IMR-90 (cell line): ENCODE results near the gene UGGT1. TPM values are rescaled to one million over a fixed set of nuclear protein-coding genes. Genes with fewer than 3 reads are reported as not detected.
"Not testable (repeated sequence)": the region's sequence is repeated elsewhere in the genome, so short reads cannot be mapped to it uniquely, and the experiment has no call there.

Experiments
- ATAC-seq: fragments of 200-7000 bp; cut with Tn5 transposase; 2 replicates; pipeline ENCODE4 v1.9.1; 2020; ENCODE audit warnings: low read depth, mild to moderate bottlenecking, moderate library complexity
- BruUV-seq: library from RNA; stranded (reverse); fragments of 400-500 nt; replicated peaks from 2 replicates; lab custom pipeline; 2021; lab: Mats Ljungman, UMichigan
- CTCF ChIA-PET: fragments of 300-600 bp; formaldehyde crosslinking; extraction: SDS; loops from one replicate; lab custom pipeline; 2021; ENCODE audit warnings: antibody characterized with exemption; lab: Yijun Ruan, JAX
- POLR2A ChIA-PET: fragments of 300-600 bp; sonication (Branson Sonifier 250); formaldehyde crosslinking; loops from one replicate; lab custom pipeline; 2022; ENCODE audit warnings: antibody characterized with exemption; ENCODE audit not compliant: unreplicated experiment; lab: Charles Lee
- DNase-seq: peaks from one replicate; pipeline ENCODE4 v3.0.0; 2013
- H2AFZ ChIP-seq: replicated peaks from 2 replicates; pipeline ENCODE3; 2013; ENCODE audit warnings: low read length, mild to moderate bottlenecking; ENCODE audit not compliant: poor library complexity
- H2AK5ac ChIP-seq: 2 replicates; pipeline ENCODE4 v1.6.1; 2013; ENCODE audit warnings: low read depth, low read length, inconsistent platforms
- H2AK9ac ChIP-seq: replicated peaks from 2 replicates; pipeline ENCODE3; 2013; ENCODE audit warnings: mild to moderate bottlenecking, low read depth, low read length, moderate library complexity; ENCODE audit not compliant: poor library complexity
- H2BK120ac ChIP-seq: 2 replicates; pipeline ENCODE4 v1.6.1; 2013; ENCODE audit warnings: low read depth, low read length, inconsistent platforms
- H2BK15ac ChIP-seq: 3 replicates; pipeline ENCODE4 v1.6.1; 2013; ENCODE audit warnings: low read depth, low read length, inconsistent platforms
- H2BK20ac ChIP-seq: 2 replicates; pipeline ENCODE4 v1.6.1; 2013; ENCODE audit warnings: low read depth, mild to moderate bottlenecking, inconsistent platforms, low read length, moderate library complexity
- H2BK5ac ChIP-seq: 2 replicates; pipeline ENCODE4 v1.6.1; 2013; ENCODE audit warnings: mild to moderate bottlenecking, low read depth, low read length, inconsistent platforms; ENCODE audit not compliant: poor library complexity, severe bottlenecking
- H3K14ac ChIP-seq: replicated peaks from 2 replicates; pipeline ENCODE4 v1.6.1; 2013; ENCODE audit warnings: low read depth, low read length, inconsistent platforms
- H3K18ac ChIP-seq: 2 replicates; pipeline ENCODE4 v1.6.1; 2013; ENCODE audit warnings: low read depth, low read length, control low read depth
- H3K23ac ChIP-seq: 2 replicates; pipeline ENCODE4 v1.6.1; 2013; ENCODE audit warnings: low read depth, low read length, inconsistent platforms
- H3K27ac ChIP-seq: 2 replicates; pipeline ENCODE4 v1.5.1; 2013; ENCODE audit warnings: mild to moderate bottlenecking, control low read depth, low read length; ENCODE audit not compliant: insufficient read depth
- H3K27me3 ChIP-seq: 2 replicates; pipeline ENCODE4 v1.6.1; 2013; ENCODE audit warnings: low read length; ENCODE audit not compliant: control insufficient read depth, insufficient read depth
- H3K36me3 ChIP-seq: 2 replicates; pipeline ENCODE4 v1.6.1; 2013; ENCODE audit warnings: low read length, mixed read lengths; ENCODE audit not compliant: control insufficient read depth, insufficient read depth
- H3K4ac ChIP-seq: 2 replicates; pipeline ENCODE4 v1.6.1; 2013; ENCODE audit warnings: low read depth, low read length, inconsistent platforms
- H3K4me1 ChIP-seq: 2 replicates; pipeline ENCODE4 v1.6.1; 2013; ENCODE audit warnings: low read length, mixed read lengths; ENCODE audit not compliant: control insufficient read depth, insufficient read depth
- H3K4me2 ChIP-seq: 2 replicates; pipeline ENCODE4 v1.6.1; 2013; ENCODE audit warnings: low read depth, mild to moderate bottlenecking, control low read depth, low read length, moderate library complexity
- H3K4me3 ChIP-seq: 2 replicates; pipeline ENCODE4 v1.5.1; 2013; ENCODE audit warnings: low read depth, mild to moderate bottlenecking, control low read depth, low read length, moderate library complexity; ENCODE audit not compliant: insufficient read depth
- H3K56ac ChIP-seq: 2 replicates; pipeline ENCODE4 v1.6.1; 2013; ENCODE audit warnings: low read length, inconsistent platforms; ENCODE audit not compliant: insufficient read depth; ENCODE audit errors: extremely low read depth
- H3K79me1 ChIP-seq, 2 experiments: 2 replicates each; pipeline ENCODE4 v1.6.1; 2013; ENCODE audit warnings: low read length in 2 of 2, inconsistent platforms in 1 of 2, low read depth in 1 of 2
- H3K9ac ChIP-seq: 2 replicates; pipeline ENCODE4 v1.6.1; 2013; ENCODE audit warnings: low read depth, low read length, control low read depth
- H3K9me1 ChIP-seq: 2 replicates; pipeline ENCODE4 v1.6.1; 2013; ENCODE audit warnings: low read length, inconsistent platforms; ENCODE audit not compliant: insufficient read depth
- H3K9me3 ChIP-seq: 2 replicates; pipeline ENCODE4 v1.6.1; 2013; ENCODE audit warnings: low read length; ENCODE audit not compliant: control insufficient read depth, insufficient read depth
- H4K20me1 ChIP-seq: 2 replicates; pipeline ENCODE4 v1.6.1; 2013; ENCODE audit warnings: low read length, inconsistent platforms; ENCODE audit not compliant: insufficient read depth
- H4K5ac ChIP-seq: 2 replicates; pipeline ENCODE4 v1.6.1; 2013; ENCODE audit warnings: mild to moderate bottlenecking, low read depth, low read length, control low read depth
- H4K8ac ChIP-seq, 2 experiments: 2 replicates each; pipeline ENCODE4 v1.6.1; 2013; ENCODE audit warnings: low read depth in 2 of 2, low read length in 2 of 2, control low read depth in 1 of 2, inconsistent platforms in 1 of 2
- H4K91ac ChIP-seq: 2 replicates; pipeline ENCODE4 v1.6.1; 2013; ENCODE audit warnings: low read depth, low read length, inconsistent platforms; ENCODE audit not compliant: insufficient read depth
- WGBS, 2 experiments: methylation state at CpG; one replicate each; pipeline versions ENCODE4 v1.1.5 to v1.1.7; 2013; ENCODE audit warnings: missing lambda C conversion rate in 2 of 2; ENCODE audit not compliant: insufficient read length in 1 of 2; ENCODE audit errors: extremely low coverage in 2 of 2; 5-methylcytosine and 5-hydroxymethylcytosine counted together
- dilution Hi-C: fragments of 300-500 bp; cut with HindIII; formaldehyde crosslinking; loops from one replicate; pipeline ENCODE4 v1.14.3; 2018; ENCODE audit warnings: low sequenced_read_pairs; ENCODE audit not compliant: unreplicated experiment
- in situ Hi-C: fragments of 300-500 bp; cut with MboI; formaldehyde crosslinking; loops from 3 replicates; pipeline ENCODE4 v1.14.3; 2019; ENCODE audit warnings: low sequenced_read_pairs, inconsistent platforms, mixed read lengths
- intact Hi-C: fragments of 100-400 bp; cut with micrococcal nuclease; formaldehyde crosslinking; loops from 2 replicates; pipeline ENCODE4 v1.10.0; 2022
- polyA plus RNA-seq, 3 experiments: library from polyadenylated mRNA; depleted of rRNA; stranded (reverse); fragments of >200 nt; gene quantifications; 2 replicates each; pipeline ENCODE4 v1.2.3, GENCODE V29; 2012; ENCODE audit warnings: low replicate concordance in 1 of 3
- total RNA-seq: library from RNA; depleted of rRNA; stranded (reverse); fragments of >200 nt; gene quantifications from 2 replicates; pipeline ENCODE4 v1.2.3, GENCODE V29; 2012

UGGT1 gene
- total and polyA plus RNA-seq, 2 of the 4 experiments (the other 2 are of a cell fraction), result 26.1 to 71.3 TPM

DNA sequence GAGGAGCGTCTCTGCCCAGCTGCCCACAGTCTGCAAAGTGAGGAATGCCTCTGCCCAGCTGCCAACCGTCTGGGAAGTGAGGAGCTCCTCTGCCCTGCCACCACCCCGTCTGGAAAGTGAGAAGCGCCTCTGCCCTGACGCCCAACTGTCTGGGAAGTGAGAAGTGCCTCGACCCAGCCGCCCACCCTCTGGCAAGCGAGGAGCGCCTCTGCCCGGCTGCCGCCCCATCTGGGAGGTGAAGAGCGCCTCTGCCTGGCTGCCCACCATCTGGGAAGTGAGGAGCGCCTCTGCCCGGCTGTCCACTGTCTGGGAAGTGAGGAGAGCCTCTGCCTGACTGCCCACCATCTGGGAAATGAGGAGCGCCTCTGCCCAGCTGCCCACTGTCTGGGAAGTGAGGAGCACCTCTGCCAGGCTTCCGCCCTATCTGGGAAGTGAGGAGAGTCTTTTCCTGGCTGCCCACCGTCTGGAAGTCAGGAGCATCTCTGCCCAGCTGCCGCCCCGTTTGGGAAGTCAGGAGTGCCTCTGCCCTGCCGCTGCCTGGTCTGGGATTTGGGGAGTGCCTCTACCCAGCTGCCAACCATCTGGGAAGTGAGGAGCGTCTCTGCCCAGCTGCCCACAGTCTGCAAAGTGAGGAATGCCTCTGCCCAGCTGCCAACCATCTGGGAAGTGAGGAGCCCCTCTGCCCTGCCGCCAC lies 117.8 kb downstream of the UGGT1 start:
- H3K4ac ChIP-seq, in situ Hi-C loops, H3K56ac ChIP-seq, H3K9me1 ChIP-seq, POLR2A ChIA-PET, H2BK5ac ChIP-seq, H3K4me3 ChIP-seq, H3K4me2 ChIP-seq, BruUV-seq, H3K4me1 ChIP-seq, DNase-seq, H2BK15ac ChIP-seq, H4K20me1 ChIP-seq, H3K27me3 ChIP-seq, H4K5ac ChIP-seq, H2AK5ac ChIP-seq, H3K23ac ChIP-seq, H3K27ac ChIP-seq, ATAC-seq, H3K79me1 ChIP-seq, CTCF ChIA-PET, dilution Hi-C loops, H4K8ac ChIP-seq, H3K36me3 ChIP-seq, H4K91ac ChIP-seq, H3K18ac ChIP-seq, intact Hi-C loops, H3K14ac ChIP-seq, H2BK20ac ChIP-seq, H2AK9ac ChIP-seq, H2BK120ac ChIP-seq, H2AFZ ChIP-seq, H3K9ac ChIP-seq: not testable (repeated sequence)
- 80% methylated on average over 1 of the region's 22 CpGs; no CpG with 5 or more reads in 1 of the 2 experiments for WGBS, 2 experiments
- H3K9me3 ChIP-seq, result peaks cover 15% of the 10 kb centered on the region; the same call in 1 of the 2 replicates
